Activated CD4-positive, alpha-beta T cell treated with anti-CD3 and anti-CD28 coated beads for 48 hours (primary cell): ENCODE measurements around the gene ZNF416.

Source experiments
- DNase-seq: peaks from one replicate; pipeline ENCODE4 v3.0.0-alpha.2; 2020

Gene ZNF416

GRCh38 chr19:57578487-57579205, at the start of gene ZNF416:
Gene ZNF416, minus strand, starts transcription at chr19:57578911. Its CDS starts 207 bp downstream, at chr19:57578704.
- DNase-seq = peak; percentile 95

DNA sequence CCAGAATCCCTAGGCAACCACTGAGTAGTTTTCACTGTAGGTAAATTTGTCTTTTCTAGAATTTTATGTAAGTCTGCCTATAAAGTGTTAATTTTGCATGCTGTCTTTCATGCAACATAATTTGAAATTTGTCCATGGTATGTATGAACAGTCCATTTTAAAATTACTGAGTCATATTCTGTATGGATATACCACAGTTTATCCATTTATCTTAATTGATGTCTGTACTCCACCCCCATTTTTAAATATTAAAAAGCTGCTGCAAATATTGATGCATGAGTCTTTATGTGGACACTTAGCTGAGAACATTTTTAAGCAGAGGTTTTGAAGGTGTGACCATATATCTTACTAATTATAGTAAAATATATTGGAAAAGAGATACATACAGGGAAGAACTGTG, 44.4 kb upstream of the ZNF416 start:
- no peak for DNase-seq

DNA sequence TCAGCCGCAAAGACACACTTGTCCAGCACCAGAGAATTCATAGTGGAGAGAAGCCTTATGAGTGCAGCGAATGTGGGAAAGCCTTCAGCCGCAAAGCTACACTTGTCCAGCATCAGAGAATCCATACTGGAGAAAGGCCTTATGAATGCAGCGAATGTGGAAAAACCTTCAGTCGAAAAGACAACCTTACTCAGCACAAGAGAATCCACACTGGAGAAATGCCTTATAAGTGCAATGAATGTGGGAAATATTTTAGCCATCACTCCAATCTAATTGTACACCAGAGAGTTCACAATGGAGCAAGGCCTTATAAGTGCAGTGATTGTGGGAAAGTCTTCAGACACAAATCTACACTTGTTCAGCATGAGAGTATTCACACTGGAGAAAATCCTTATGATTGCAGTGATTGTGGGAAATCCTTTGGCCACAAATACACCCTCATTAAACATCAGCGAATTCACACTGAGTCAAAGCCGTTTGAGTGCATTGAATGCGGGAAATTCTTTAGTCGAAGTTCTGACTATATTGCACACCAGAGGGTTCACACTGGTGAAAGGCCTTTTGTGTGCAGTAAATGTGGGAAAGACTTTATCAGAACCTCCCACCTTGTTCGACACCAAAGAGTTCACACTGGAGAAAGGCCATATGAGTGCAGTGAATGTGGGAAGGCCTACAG, 42.1 kb upstream of the ZNF416 start:
- no peak for DNase-seq

GRCh38 chr19:57615346-57615745, 36.6 kb upstream of the ZNF416 start:
- DNase-seq = no peak

- peak; percentile 93 for DNase-seq
These were observed 35.4 kb upstream of the ZNF416 start, which contains the start of gene ZNF134 for GRCh38 chr19:57613941-57614743. Gene ZNF134, plus strand, starts transcription at chr19:57614242. Its CDS starts 5,227 bp downstream, at chr19:57619469.

- DNase-seq = no peak
These were observed 32.4 kb upstream of the ZNF416 start for GRCh38 chr19:57611113-57611512.

GRCh38 chr19:57606931-57607330, 28.2 kb upstream of the ZNF416 start:
- no peak for DNase-seq

- peak; percentile 93 for DNase-seq
These were observed 21.2 kb upstream of the ZNF416 start, which contains the start of gene ZNF530 for GRCh38 chr19:57599761-57600383. Gene ZNF530, plus strand, starts transcription at chr19:57599885. Its CDS starts 4,461 bp downstream, at chr19:57604346.

DNA sequence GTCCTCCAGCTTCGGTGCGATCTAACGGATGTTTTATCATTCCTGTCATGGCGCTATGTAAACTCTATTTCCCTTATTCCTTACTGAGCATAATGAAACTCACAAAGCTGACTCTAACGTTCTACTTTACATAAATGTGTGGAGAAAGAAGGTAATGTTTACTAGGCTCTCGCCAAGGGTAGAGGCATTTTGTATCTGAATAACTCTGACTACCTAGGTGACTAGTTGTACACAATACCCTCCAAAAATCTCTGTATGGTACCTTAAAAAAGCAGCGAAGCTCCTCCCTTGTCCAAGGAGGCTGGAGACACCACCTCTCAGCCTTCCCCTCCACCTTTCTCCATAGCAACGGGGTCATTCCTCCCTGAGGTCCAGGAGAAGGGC, 20.7 kb upstream of the ZNF416 start:
- DNase-seq = no peak

DNA sequence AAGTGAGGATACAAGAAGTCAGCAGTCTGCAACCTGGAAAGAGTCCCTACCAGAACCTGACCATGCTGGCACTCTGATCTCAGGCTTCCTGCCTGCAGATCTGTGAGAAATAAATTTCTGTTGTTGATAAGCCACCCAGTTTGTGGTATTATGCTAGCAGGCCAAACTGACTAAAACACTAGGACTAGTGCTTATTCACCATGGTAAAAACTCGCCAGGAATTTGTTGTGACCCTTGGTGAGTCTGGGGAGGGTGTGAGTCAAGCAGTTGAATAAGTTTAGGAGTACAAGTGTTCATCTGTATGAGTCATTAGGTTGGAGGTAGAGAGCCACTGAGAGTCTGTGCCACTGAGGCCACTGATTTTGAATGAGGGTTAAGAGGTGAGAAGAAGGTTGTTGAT, 8.8 kb upstream of the ZNF416 start:
- no peak for DNase-seq

- DNase-seq = peak; percentile 88
These were observed 5.1 kb upstream of the ZNF416 start, which contains the start of gene ZIK1 for GRCh38 chr19:57583521-57584416. Gene ZIK1, plus strand, starts transcription at chr19:57584145. Its CDS starts 212 bp downstream, at chr19:57584357.

GRCh38 chr19:57583104-57583520, 4.4 kb upstream of the ZNF416 start:
- DNase-seq = no peak

DNA sequence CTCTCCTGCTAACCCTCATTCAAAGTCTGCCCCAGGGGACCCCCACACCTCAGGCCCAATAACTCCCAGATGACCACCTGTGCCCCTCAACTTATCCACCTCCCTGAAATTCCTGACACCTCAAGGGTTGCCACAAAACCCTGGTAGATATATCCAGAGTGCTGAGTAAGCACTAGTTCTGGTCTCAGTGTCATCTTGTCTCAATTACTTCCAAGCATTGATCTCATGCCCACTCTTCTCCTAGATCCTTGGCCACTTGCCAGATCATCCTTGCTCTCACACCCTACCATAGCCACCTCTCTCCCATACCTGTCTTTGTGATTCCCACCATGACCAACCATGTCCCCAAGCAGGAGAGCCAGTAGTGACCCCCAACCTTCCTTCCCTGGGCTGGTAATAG, 2.0 kb downstream of the ZNF416 start:
- no peak for DNase-seq

DNA sequence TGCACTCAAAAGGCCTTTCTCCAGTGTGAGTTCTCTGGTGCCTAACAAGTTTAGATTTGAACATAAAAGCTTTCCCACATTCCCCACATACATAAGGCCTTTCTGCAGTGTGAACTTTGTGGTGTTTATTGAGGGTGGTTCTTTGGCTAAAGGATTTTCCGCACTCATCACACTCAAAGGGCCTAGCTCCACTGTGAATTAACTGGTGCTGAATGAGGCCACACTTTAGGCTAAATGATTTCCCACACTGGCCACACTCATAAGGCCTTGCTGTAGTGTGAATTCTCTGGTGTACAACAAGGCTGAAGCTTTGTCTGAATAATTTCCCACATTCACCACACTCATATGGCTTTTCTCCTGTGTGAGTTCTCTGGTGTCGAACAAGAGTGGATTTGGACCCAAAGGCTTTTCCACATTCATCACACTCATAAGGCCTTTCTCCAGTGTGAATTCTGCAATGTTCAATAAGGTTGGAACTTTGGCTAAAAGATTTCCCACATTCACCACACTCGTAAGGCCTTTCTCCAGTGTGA, 6.2 kb downstream of the ZNF416 start:
- no peak for DNase-seq

DNA sequence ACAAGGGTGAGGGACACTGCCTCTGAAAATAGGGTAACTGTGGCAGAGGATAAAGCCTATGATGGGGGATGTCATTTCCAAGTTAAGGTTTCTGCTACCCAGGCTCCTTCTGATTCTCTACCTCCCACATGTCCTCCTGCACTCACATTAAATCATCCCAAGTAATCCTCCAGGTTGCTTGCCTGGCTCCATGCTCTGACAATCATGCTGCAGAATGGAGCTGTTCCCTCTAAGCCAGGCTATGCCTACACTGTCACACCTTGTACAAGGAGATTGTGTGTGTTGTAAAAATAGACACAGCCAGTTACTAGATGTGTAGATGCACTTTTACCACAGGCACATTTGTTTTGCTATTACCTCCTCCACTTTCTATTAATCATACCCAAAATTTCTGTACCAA, 8.0 kb downstream of the ZNF416 start:
- no peak for DNase-seq

DNA sequence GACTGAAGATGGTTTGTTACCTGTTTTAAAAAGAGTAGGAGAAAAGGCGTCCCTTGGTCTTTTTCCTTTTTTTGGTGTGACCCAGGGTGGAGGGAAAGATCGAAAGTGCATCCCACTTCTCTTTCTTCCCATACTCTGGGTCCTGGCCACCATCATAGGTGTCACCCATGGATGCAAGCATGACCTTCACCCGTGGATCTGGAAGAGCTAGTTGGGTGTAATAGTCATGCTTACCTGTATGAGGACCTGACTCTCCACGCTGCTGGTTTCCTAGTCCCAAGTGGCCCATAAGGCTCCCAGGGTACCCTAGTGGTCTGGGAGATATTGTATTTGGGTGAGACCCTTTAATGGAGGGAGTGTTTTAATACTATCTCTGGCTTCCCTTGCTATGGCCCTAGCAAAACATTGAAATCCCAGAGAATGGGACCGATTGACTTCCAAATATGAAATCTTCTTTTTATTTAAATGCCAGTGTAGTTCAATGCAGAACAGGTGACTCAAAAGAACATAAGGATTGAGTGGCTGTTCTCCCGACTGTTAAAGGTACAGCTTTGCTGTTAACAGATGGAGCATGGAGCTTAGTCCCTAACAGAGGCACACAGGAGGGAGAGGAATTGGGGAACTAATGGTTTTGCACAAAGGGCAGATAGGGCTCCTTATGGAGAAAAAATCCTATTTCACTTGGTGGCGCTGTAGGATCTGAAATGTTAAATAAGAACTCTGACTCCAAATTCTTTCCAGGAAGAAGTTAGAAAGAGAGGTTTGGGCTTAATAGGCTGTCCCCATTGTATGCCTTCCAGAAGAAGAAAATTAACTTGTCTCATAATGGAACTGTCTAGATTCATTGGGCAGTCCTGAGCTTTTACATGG, 12.1 kb downstream of the ZNF416 start:
- DNase-seq = no peak

GRCh38 chr19:57563547-57563946, 15.2 kb downstream of the ZNF416 start:
- no peak for DNase-seq

GRCh38 chr19:57560049-57560491, 18.6 kb downstream of the ZNF416 start:
- no peak for DNase-seq

DNA sequence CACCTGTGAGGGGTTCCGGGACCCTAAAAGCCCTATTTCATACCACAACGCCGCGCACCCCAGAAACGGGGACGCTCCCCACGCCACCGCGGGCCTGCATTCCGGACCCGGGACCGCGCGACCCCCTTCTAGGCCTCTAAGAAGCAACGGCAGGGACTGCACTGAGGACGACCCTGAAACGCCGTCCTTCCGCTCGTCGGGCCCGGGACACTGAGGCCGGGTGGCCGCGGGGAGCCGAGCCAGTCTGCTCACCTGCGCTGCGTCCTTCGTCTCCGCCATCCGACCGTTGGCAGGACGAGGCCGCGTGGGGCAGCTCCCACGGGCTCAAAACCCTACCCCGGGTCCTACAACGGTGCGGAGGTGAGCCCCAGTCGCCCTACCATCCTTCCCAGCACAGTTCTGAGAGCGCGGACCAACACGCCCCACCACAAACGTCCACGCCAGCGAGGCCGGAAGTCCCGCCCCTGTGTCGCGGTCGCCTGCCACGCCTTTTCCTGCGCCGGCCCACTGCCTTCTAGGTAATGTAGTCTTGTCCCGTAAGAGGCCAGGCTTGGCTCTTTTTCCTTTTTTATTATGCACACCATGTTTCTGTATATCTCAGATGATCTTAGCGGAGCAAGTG, 19.2 kb downstream of the ZNF416 start, which contains the start of gene ZNF550:
ZNF550 (minus strand) TSS at position 460 of the 622 bp plus-strand sequence; CDS start at position 279, 181 bp downstream.
- DNase-seq = peak; percentile 90

- DNase-seq = peak; percentile 20
These were observed 19.7 kb downstream of the ZNF416 start for GRCh38 chr19:57559008-57559403.
